GM12873 (cell line): Measurements from ENCODE around the gene PADI2.

Source experiments
- TF ChIP-seq, protein P1 (sequence below): IDR thresholded peaks from 2 replicates; pipeline ENCODE4 v1.5.1; 2012; ENCODE audit warnings: low read depth, mild to moderate bottlenecking, moderate library complexity, low read length, control low read depth; ENCODE audit not compliant: insufficient read depth; ENCODE audit errors: missing control alignments

PADI2 gene

DNA sequence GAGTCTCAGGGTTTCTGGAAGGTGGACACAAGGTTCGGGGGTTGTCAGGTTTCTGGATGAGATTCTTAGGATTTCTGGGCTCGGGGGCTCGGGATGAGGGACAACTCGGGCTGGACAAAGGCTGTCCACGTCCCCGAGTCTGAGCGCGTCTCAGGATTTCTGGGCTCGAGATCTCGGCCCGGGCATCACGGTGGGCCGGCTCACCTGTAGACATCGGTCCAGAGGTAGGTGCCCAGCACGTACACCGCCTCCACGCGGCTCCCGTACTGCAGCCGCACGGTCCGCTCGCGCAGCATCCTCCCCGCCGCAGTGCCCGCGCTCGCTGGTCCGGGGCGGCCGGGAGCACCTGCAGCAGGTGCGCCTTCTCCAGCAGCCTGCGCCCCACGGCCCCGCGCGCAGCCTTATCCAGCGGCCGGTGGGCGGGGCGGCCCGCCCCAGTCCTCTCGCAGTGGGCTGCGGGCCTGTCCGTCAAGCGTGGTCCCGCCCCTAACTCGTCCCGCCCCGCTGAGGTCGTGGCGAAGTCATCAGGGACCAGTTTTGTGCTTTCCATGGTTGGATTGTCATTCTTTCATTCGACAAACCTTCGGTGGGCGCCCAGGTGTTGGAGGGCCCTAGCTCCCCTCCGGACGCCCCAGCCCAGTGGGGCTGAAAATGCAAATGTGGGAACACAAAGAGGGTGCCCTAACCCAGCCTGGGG lies at the start of gene PADI2:
PADI2 (minus strand) TSS at position 376 of the 697 bp plus-strand sequence; CDS start at position 296, 80 bp downstream.
- TF ChIP-seq, protein P1, sequence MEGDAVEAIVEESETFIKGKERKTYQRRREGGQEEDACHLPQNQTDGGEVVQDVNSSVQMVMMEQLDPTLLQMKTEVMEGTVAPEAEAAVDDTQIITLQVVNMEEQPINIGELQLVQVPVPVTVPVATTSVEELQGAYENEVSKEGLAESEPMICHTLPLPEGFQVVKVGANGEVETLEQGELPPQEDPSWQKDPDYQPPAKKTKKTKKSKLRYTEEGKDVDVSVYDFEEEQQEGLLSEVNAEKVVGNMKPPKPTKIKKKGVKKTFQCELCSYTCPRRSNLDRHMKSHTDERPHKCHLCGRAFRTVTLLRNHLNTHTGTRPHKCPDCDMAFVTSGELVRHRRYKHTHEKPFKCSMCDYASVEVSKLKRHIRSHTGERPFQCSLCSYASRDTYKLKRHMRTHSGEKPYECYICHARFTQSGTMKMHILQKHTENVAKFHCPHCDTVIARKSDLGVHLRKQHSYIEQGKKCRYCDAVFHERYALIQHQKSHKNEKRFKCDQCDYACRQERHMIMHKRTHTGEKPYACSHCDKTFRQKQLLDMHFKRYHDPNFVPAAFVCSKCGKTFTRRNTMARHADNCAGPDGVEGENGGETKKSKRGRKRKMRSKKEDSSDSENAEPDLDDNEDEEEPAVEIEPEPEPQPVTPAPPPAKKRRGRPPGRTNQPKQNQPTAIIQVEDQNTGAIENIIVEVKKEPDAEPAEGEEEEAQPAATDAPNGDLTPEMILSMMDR = no peak

DNA sequence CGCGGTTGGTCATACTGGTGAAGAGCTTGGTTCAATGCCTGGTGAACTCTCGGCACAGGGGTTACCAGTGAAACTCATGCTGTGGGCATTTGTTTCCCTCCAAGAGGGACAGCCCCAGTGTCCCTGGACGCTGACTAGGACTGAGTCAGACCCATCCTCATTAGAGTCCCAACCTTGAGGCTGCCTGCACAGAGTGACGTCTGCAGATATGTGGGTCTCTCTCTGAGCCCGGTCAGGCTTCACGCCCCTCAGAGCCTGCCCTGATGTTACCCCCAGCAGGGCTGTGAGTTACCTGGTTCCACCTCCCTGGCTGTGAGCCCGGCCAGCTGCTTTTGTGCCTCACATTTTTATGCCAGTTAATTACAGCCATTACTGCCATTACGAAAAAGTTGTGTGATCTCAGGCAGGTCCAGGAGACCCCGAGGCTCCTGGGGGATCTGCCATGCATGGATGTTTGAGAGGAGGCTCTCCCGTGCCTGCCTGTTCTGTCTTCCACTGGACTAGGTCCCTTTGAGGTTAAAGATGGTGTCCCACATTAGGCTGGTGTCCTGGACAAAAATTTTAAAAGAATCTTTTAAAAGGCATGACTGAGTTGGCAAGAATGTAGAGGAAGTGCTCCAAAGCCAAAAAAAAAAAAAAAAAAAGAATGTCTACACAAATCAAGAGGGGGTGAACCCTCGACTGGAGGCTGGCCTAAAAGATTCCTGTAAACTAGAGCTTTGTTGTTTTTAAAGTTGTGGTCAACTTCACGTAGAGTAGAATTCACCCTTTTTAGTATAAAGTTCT lies 49.0 kb upstream of the PADI2 start:
- TF ChIP-seq, protein P1 = no peak

DNA sequence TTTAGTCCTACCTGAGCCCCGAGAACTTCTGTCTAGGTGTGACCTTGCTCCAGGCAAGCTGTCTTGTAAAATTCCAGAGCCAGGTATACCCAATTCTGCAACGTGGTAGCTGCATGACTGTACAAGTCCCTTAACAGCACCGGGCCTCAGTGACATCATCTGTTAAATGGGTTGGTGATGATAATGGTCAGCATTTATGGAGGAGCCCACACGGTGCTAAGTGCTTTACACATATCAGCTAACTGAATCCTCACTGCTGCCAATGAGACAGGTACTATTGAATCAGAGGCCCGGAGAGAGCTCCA lies 48.5 kb upstream of the PADI2 start:
- TF ChIP-seq, protein P1 = no peak

DNA sequence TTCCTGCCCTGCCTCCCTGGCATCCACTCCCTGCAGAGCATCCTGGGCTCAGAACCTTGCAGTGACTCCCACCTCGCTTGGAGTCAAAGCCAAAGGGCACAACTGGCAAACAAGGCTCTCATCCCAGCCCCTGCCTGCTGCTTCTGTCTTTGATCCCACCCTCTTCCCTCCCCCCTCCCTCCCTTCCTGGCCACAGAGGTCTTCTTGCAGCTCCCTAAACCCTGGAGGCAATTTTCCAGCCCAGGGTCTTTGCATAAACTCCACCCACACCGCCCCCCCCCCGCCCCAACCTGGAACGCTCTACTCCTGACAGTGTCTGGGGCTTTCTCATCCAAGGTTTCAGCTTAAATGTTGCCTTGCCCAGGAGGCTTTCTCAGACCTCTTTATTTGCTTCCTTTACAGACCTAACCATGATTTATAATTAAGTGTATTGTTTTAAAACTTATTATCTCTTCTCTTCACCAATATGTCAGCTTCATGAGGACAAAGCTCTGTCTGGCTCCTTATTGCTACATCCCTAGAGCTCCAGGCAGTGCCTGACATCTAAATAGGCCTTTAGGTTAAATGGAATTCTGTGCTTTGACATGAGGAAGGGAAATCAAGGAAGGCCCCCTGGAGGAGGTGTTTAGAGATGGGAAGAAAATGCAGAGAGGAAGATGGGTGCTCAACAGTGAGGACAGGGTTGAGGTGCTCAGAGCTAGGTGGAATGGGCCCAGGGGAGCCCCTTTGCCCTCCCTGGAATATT lies 48.0 kb upstream of the PADI2 start:
- TF ChIP-seq, protein P1 = no peak

DNA sequence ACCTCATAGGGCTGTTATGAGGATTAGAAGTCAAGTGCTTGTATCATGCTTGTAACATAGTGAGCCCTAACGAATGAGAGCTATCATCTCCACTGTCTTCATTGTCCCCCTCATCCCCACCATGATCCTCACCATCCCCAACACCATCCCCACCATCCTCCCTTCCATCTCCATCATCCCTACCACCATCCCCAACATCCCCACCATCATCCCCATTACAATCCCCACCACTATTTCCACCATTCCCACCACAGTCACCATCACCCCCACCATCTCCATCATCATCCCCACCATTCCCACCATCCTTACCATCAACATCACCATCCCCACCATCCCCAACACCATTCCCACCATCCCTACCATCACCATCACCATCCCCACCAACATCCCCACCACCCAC lies 46.6 kb upstream of the PADI2 start:
- TF ChIP-seq, protein P1 = no peak

DNA sequence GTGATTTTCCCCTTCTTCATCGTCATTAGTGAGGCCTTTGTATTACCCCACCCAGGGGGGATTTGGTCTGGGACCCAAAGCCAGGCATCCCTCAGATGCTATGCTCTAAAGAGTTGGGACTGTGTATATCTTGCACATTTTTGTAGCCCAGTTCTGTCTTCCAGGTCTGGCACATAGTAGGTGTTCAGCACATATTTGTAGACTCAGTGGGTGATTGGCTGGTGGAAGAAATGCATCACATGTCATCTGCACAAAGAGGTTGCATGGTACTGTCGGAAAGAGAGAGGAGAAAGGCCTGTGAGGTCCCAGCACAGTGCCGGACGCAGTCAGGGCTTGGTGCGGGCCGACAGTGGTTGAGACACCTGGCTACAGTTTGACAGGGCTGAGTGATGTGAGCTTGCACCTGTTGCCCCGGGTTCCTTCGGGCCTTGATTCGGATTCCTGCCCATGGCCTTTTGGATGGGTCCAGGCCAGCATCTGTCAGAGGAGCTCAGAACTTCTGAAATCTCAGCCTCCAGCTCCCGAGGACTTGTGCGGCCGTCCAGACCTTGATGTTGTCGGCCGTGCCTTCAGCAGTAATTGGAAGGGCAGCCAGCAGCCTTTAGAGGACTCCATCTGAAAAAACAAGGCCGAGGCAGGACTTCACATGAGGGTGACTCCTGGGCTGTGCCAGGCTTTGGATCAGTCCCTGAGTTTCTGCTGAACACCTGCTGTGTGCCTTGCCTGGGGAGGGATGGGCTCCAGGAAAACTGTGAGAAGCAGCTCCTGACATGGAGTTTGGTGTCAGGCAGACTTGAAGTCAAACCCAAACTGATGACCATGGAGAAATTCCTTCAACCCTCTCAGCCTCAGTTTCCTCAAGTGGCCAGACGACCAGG lies 44.8 kb upstream of the PADI2 start:
- TF ChIP-seq, protein P1 = no peak
